HepG2 (cell line): ENCODE measurements around the gene BEST2. TPM values are rescaled to one million over a fixed set of nuclear protein-coding genes. Genes with fewer than 3 reads are reported as not detected.
A peak's percentile ranks its signal among the peaks of the same experiment; 100 is the strongest.
"Not testable (repeated sequence)": the region's sequence is repeated elsewhere in the genome, so short reads cannot be mapped to it uniquely, and the experiment has no call there.

Experiments
- ATAC-seq: fragments of 200-7000 bp; cut with Tn5 transposase; 3 replicates; pipeline ENCODE4 v1.9.1; 2020; ENCODE audit warnings: mild to moderate bottlenecking, moderate library complexity
- BruUV-seq: library from RNA; stranded (reverse); fragments of 400-500 nt; replicated peaks from 2 replicates; lab custom pipeline; 2021; lab: Mats Ljungman, UMichigan
- CTCF ChIA-PET: fragments of 300-600 bp; formaldehyde crosslinking; extraction: SDS; loops from one replicate; lab custom pipeline; 2021; ENCODE audit warnings: low total read pairs, inconsistent platforms, low intra/inter-chr PET ratio; lab: Yijun Ruan, JAX
- POLR2A ChIA-PET: fragments of 350-600 bp; sonication (Branson Sonifier 250); formaldehyde crosslinking; loops from one replicate; lab custom pipeline; 2020; ENCODE audit warnings: antibody characterized with exemption, inconsistent platforms; lab: Yijun Ruan, JAX
- DNase-seq: peaks from one replicate; pipeline ENCODE4 v3.0.0-alpha.2; 2015; ENCODE audit warnings: low spot score
- FAIRE-seq: peaks from 3 replicates; lab custom pipeline; 2011; peaks lifted over from hg19 to GRCh38; lab: Jason Lieb, UNC
- H2AFZ ChIP-seq: one replicate; pipeline ENCODE4 v1.6.1; 2011; ENCODE audit warnings: low read length, inconsistent platforms
- H3K27ac ChIP-seq: fragments of 300-600 bp; 3 replicates; pipeline ENCODE4 v1.8.0; 2011; ENCODE audit warnings: mixed run types, mild to moderate bottlenecking, mixed read lengths, low read length, inconsistent platforms; ENCODE audit not compliant: insufficient read depth; ENCODE audit errors: extremely low read length
- H3K27me3 ChIP-seq, 2 experiments: fragments of 200-600 bp in 1 of 2; 2 replicates in 1 of 2; 3 replicates in 1 of 2; pipeline versions ENCODE4 v1.6.0 to v1.8.0; 2011; ENCODE audit warnings: low read length in 2 of 2, mild to moderate bottlenecking in 2 of 2, moderate library complexity in 2 of 2, inconsistent platforms in 1 of 2; ENCODE audit not compliant: insufficient read depth in 2 of 2, control insufficient read depth in 1 of 2
- H3K36me3 ChIP-seq, 2 experiments: fragments of 200-600 bp in 1 of 2; replicated peaks in 1 of 2; 2 replicates in 1 of 2; 3 replicates in 1 of 2; pipeline versions ENCODE4 v1.5.1 to v1.8.0; 2011; ENCODE audit warnings: low read length in 2 of 2, inconsistent platforms in 1 of 2; ENCODE audit not compliant: insufficient read depth in 2 of 2, control insufficient read depth in 1 of 2
- H3K4me1 ChIP-seq: 2 replicates; pipeline ENCODE4 v1.5.1; 2012; ENCODE audit warnings: low read length, inconsistent platforms; ENCODE audit not compliant: insufficient read depth
- H3K4me2 ChIP-seq: 2 replicates; pipeline ENCODE4 v1.6.0; 2011; ENCODE audit warnings: low read depth, low read length, inconsistent platforms
- H3K4me3 ChIP-seq, 3 experiments: fragments of 200-600 bp in 1 of 3; sonication (generic), shearing (Covaris generic) in 1 of 3; replicated peaks in 1 of 3; 2 replicates each; pipeline ENCODE4 v1.5.1; 2011 to 2016; ENCODE audit warnings: low read length in 3 of 3, inconsistent platforms in 2 of 3, low read depth in 2 of 3, mild to moderate bottlenecking in 2 of 3, control low read depth in 1 of 3, mixed read lengths in 1 of 3; ENCODE audit not compliant: insufficient read depth in 1 of 3
- H3K79me2 ChIP-seq: one replicate; pipeline ENCODE4 v1.6.1; 2011; ENCODE audit warnings: low read length, inconsistent platforms; ENCODE audit not compliant: insufficient read depth
- H3K9ac ChIP-seq: 2 replicates; pipeline ENCODE4 v1.6.0; 2011; ENCODE audit warnings: mild to moderate bottlenecking, low read depth, low read length, inconsistent platforms; ENCODE audit not compliant: insufficient read depth
- H3K9me3 ChIP-seq: 2 replicates; pipeline ENCODE4 v1.5.1; 2012; ENCODE audit warnings: mild to moderate bottlenecking, low read length
- H4K20me1 ChIP-seq: 2 replicates; pipeline ENCODE4 v1.6.0; 2011; ENCODE audit warnings: inconsistent platforms, mild to moderate bottlenecking, low read length, moderate library complexity; ENCODE audit not compliant: insufficient read depth
- AGO2 ChIP-seq: fragments of 200-400 bp; formaldehyde crosslinking; optimal IDR thresholded peaks from 2 replicates; pipeline ENCODE3; 2017; ENCODE audit warnings: mild to moderate bottlenecking, low read depth, low read length, moderate library complexity
- IRF2 ChIP-seq: IDR thresholded peaks from 2 replicates; pipeline ENCODE4 v1.6.1; 2018; ENCODE audit warnings: missing genetic modification reagents, missing compliant biosample characterization
- PRPF4 ChIP-seq: fragments of 200-400 bp; formaldehyde crosslinking; IDR thresholded peaks from 2 replicates; pipeline ENCODE4 v1.6.1; 2016; ENCODE audit warnings: low read length, low read depth; ENCODE audit not compliant: poor library complexity, severe bottlenecking
- RBFOX2 ChIP-seq: fragments of 200-400 bp; formaldehyde crosslinking; IDR thresholded peaks from 2 replicates; pipeline ENCODE4 v1.6.1; 2017; ENCODE audit warnings: low read depth, mild to moderate bottlenecking, low read length
- RXRA ChIP-seq: sonication (generic); formaldehyde crosslinking; IDR thresholded peaks from 2 replicates; pipeline ENCODE4 v1.5.1; 2020; ENCODE audit warnings: missing genetic modification reagents
- SAFB2 ChIP-seq: sonication (generic); formaldehyde crosslinking; IDR thresholded peaks from 2 replicates; pipeline ENCODE4 v1.5.1; 2020; ENCODE audit warnings: missing genetic modification reagents, low read depth, mild to moderate bottlenecking, borderline replicate concordance
- ZFAT ChIP-seq: sonication (generic); formaldehyde crosslinking; conservative IDR thresholded peaks from 2 replicates; pipeline ENCODE4 v1.8.1; 2023; ENCODE audit warnings: missing genetic modification reagents, inconsistent platforms
- ZFP1 ChIP-seq: IDR thresholded peaks from 2 replicates; pipeline ENCODE4 v1.6.1; 2016
- ZNF101 ChIP-seq: sonication (generic); formaldehyde crosslinking; IDR thresholded peaks from 2 replicates; pipeline ENCODE4 v1.4.0; 2020; ENCODE audit warnings: mild to moderate bottlenecking, low read depth, missing genetic modification reagents, borderline replicate concordance
- ZNF850 ChIP-seq: sonication (generic); formaldehyde crosslinking; conservative IDR thresholded peaks from 2 replicates; pipeline ENCODE4 v1.9.0; 2021; ENCODE audit warnings: mild to moderate bottlenecking, missing genetic modification reagents
- WGBS: methylation state at CpG from one replicate; pipeline ENCODE4 v1.1.6; 2017; ENCODE audit warnings: low lambda C conversion rate; 5-methylcytosine and 5-hydroxymethylcytosine counted together
- in situ Hi-C: cut with HindIII; loops from 2 replicates; pipeline ENCODE4 v1.10.0; 2017; ENCODE audit warnings: low pct_unique_long_range_greater_than_20kb; ENCODE audit not compliant: extremely low pct_ligation_motif_present
- intact Hi-C: fragments of 100-400 bp; cut with micrococcal nuclease; formaldehyde crosslinking; loops from one replicate; pipeline ENCODE4 v1.10.0; 2022; ENCODE audit not compliant: unreplicated experiment
- polyA plus RNA-seq, 8 experiments: library from polyadenylated mRNA; depleted of rRNA in 3 of 8; stranded (reverse) in 7 of 8; unstranded in 1 of 8; fragments of >200 nt; fragmentation: Illumina TruSeq in 4 of 8; extraction: Trizol in 4 of 8; gene quantifications; 2 replicates each; pipeline versions ENCODE4 v1.2.1 to v1.2.3, GENCODE V29; 2011 to 2016; ENCODE audit warnings: low read depth in 4 of 8, missing spikeins in 1 of 8, mixed read lengths in 1 of 8; ENCODE audit not compliant: insufficient read depth in 1 of 8
- total RNA-seq, 5 experiments: library from RNA; depleted of rRNA; stranded (reverse); fragments of >200 nt; fragmentation: Illumina TruSeq; extraction: Trizol; gene quantifications; 2 replicates each; pipeline ENCODE4 v1.2.3, GENCODE V29; 2016; ENCODE audit warnings: low read depth in 1 of 5
- TF ChIP-seq, protein P1 (sequence below): sonication (generic); formaldehyde crosslinking; IDR thresholded peaks from 2 replicates; pipeline ENCODE4 v1.5.0; 2020; ENCODE audit warnings: mild to moderate bottlenecking, low read depth, missing genetic modification reagents, borderline replicate concordance
- TF ChIP-seq, protein P2 (sequence below): IDR thresholded peaks from 2 replicates; pipeline ENCODE4 v1.6.1; 2012; ENCODE audit warnings: low read depth, low read length, improper control_type of control experiment
- TF ChIP-seq, protein P3 (sequence below): sonication (generic); formaldehyde crosslinking; IDR thresholded peaks from 2 replicates; pipeline ENCODE4 v1.5.1; 2020; ENCODE audit warnings: mild to moderate bottlenecking, missing genetic modification reagents, moderate library complexity

BEST2 gene
- total and polyA plus RNA-seq, 2 of the 13 experiments (the other 11 are each of a cell fraction or from before 2014, with no cell fraction given) = not detected

DNA sequence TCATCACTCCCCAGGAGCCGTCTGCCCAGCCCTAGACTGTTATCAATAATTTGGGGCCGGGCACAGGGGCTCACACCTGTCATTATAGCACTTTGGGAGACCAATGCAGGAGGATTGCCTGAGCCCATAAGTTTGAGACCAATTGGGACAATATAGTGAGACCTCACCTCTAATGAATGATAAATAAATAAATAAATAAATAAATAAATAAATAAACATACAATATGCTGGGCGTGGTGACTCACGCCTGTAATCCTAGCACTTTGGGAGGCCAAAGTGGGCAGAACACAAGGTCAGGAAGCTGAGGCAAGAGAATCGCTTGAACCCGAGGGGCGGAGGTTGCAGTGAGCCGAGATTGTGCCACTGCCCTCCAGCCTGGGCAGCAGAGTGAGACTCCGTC, 38.3 kb upstream of the BEST2 start:
- intact Hi-C loops, H3K9ac ChIP-seq, H3K4me2 ChIP-seq, POLR2A ChIA-PET, DNase-seq, H3K4me3 ChIP-seq, H3K79me2 ChIP-seq, H3K4me1 ChIP-seq, ATAC-seq, H4K20me1 ChIP-seq, FAIRE-seq, H2AFZ ChIP-seq, CTCF ChIA-PET, H3K9me3 ChIP-seq, H3K27ac ChIP-seq, H3K27me3 ChIP-seq, BruUV-seq: not testable (repeated sequence)
- peaks cover 36 to 72% of the 10 kb centered on the region in 2 experiments for H3K36me3 ChIP-seq
- WGBS = 97% methylated on average over 9 of the region's 9 CpGs
- in situ Hi-C loops = loop anchor here (5.0 kb wide), 1 partner anchor 44 kb away; no protein-coding TSS in a partner anchor

DNA sequence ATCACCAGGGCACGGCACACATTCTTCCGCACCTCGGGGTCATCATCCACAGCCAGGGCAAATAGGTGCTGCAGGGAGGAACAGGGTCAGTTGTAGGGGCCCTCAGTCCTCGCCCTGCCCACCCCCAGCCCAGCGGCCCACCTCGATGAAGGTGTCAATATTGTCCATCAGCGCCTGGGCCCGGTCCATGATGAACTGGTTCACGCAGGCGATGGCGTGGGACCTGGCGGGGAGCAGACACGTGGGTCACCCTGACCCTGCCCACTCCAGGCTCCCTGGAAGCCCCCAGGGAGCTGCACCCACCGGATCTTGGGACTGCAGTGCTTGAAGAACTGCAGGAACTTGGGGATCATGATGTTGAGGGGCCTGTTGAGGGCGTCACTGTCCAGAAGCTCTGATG, 36.5 kb upstream of the BEST2 start:
- H3K4me3 ChIP-seq = no peak overlapping the region
- ATAC-seq = no peak
- H3K79me2 ChIP-seq = peaks cover 21% of the 10 kb centered on the region
- H3K27me3 ChIP-seq = no peaks in the 10 kb centered on the region
- WGBS = 100% methylated on average over 1 of the region's 15 CpGs
- no peaks in the 10 kb centered on the region for H4K20me1 ChIP-seq
- CTCF ChIA-PET = no interaction called here
- H3K27ac ChIP-seq = no peak overlapping the region
- peaks cover 2% of the 10 kb centered on the region for H3K4me1 ChIP-seq
- no peak overlapping the region for H3K9ac ChIP-seq
- H3K9me3 ChIP-seq = no peaks in the 10 kb centered on the region
- no peak for DNase-seq
- no peak overlapping the region for H2AFZ ChIP-seq
- in situ Hi-C loops (no loop called here), intact Hi-C loops (no loop called here)
- no TSS peak for BruUV-seq
- FAIRE-seq = no peak
- TF ChIP-seq ZFP1 (CRISPR knock-in tag) (no peak), RXRA (no peak), ZNF850 (CRISPR knock-in tag) (no peak), RBFOX2 (0 out of 2 replicates have a peak, but pooled peaks have one; percentile 12), ZNF101 (CRISPR knock-in tag) (no peak), IRF2 (CRISPR knock-in tag) (no peak), AGO2 (peak; percentile 37), SAFB2 (no peak), PRPF4 (no peak), ZFAT (CRISPR knock-in tag) (no peak)
- TF ChIP-seq, protein P1, sequence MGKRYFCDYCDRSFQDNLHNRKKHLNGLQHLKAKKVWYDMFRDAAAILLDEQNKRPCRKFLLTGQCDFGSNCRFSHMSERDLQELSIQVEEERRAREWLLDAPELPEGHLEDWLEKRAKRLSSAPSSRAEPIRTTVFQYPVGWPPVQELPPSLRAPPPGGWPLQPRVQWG (CRISPR knock-in tag) = no peak
- TF ChIP-seq, protein P2, sequence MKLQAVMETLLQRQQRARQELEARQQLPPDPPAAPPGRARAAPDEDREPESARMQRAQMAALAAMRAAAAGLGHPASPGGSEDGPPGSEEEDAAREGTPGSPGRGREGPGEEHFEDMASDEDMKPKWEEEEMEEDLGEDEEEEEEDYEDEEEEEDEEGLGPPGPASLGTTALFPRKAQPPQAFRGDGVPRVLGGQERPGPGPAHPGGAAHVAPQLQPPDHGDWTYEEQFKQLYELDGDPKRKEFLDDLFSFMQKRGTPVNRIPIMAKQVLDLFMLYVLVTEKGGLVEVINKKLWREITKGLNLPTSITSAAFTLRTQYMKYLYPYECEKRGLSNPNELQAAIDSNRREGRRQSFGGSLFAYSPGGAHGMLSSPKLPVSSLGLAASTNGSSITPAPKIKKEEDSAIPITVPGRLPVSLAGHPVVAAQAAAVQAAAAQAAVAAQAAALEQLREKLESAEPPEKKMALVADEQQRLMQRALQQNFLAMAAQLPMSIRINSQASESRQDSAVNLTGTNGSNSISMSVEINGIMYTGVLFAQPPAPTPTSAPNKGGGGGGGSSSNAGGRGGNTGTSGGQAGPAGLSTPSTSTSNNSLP = no peak
- TF ChIP-seq, protein P3, sequence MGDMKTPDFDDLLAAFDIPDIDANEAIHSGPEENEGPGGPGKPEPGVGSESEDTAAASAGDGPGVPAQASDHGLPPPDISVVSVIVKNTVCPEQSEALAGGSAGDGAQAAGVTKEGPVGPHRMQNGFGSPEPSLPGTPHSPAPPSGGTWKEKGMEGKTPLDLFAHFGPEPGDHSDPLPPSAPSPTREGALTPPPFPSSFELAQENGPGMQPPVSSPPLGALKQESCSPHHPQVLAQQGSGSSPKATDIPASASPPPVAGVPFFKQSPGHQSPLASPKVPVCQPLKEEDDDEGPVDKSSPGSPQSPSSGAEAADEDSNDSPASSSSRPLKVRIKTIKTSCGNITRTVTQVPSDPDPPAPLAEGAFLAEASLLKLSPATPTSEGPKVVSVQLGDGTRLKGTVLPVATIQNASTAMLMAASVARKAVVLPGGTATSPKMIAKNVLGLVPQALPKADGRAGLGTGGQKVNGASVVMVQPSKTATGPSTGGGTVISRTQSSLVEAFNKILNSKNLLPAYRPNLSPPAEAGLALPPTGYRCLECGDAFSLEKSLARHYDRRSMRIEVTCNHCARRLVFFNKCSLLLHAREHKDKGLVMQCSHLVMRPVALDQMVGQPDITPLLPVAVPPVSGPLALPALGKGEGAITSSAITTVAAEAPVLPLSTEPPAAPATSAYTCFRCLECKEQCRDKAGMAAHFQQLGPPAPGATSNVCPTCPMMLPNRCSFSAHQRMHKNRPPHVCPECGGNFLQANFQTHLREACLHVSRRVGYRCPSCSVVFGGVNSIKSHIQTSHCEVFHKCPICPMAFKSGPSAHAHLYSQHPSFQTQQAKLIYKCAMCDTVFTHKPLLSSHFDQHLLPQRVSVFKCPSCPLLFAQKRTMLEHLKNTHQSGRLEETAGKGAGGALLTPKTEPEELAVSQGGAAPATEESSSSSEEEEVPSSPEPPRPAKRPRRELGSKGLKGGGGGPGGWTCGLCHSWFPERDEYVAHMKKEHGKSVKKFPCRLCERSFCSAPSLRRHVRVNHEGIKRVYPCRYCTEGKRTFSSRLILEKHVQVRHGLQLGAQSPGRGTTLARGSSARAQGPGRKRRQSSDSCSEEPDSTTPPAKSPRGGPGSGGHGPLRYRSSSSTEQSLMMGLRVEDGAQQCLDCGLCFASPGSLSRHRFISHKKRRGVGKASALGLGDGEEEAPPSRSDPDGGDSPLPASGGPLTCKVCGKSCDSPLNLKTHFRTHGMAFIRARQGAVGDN (CRISPR knock-in tag) = no peak
- POLR2A ChIA-PET = no interaction called here
- H3K36me3 ChIP-seq = peaks cover 32 to 69% of the 10 kb centered on the region in 2 experiments
- no peak overlapping the region for H3K4me2 ChIP-seq
